CD14-positive monocyte (primary cell): Measurements from ENCODE around the gene EFNA1. TPM values are rescaled to one million over a fixed set of nuclear protein-coding genes. Genes with fewer than 3 reads are reported as not detected.

Experiments
- DNase-seq, 3 donors: peaks; one replicate each; pipeline ENCODE4 v3.0.0-alpha.2; 2011 to 2022
- H2AFZ ChIP-seq: 2 replicates; pipeline ENCODE4 v1.6.0; 2012; ENCODE audit warnings: mild to moderate bottlenecking, low read depth, low read length, inconsistent platforms; ENCODE audit not compliant: insufficient read depth, poor library complexity, severe bottlenecking
- H3K27ac ChIP-seq, 2 donors: 1 replicate in 1 of 2; 2 replicates in 1 of 2; pipeline ENCODE4 v1.5.1; 2012 to 2013; ENCODE audit warnings: low read length in 2 of 2, control low read depth in 1 of 2, inconsistent platforms in 1 of 2, low read depth in 1 of 2, mild to moderate bottlenecking in 1 of 2
- H3K27me3 ChIP-seq, 2 donors: one replicate each; pipeline versions ENCODE4 v1.6.0 to v1.6.1; 2011 to 2013; ENCODE audit warnings: low read length in 2 of 2; ENCODE audit not compliant: control insufficient read depth in 2 of 2, insufficient read depth in 2 of 2
- H3K36me3 ChIP-seq, 2 donors: replicated peaks in 1 of 2; 1 replicate in 1 of 2; 2 replicates in 1 of 2; pipeline versions ENCODE4 v1.5.1 to v1.6.1; 2012 to 2013; ENCODE audit warnings: low read length in 2 of 2, control low read depth in 1 of 2, inconsistent platforms in 1 of 2, mild to moderate bottlenecking in 1 of 2; ENCODE audit not compliant: insufficient read depth in 2 of 2, control insufficient read depth in 1 of 2
- H3K4me1 ChIP-seq, 2 donors: 1 replicate in 1 of 2; 2 replicates in 1 of 2; pipeline versions ENCODE4 v1.5.1 to v1.6.1; 2012 to 2013; ENCODE audit warnings: low read length in 2 of 2, control low read depth in 1 of 2, inconsistent platforms in 1 of 2, mild to moderate bottlenecking in 1 of 2, moderate library complexity in 1 of 2; ENCODE audit not compliant: insufficient read depth in 2 of 2, control insufficient read depth in 1 of 2
- H3K4me2 ChIP-seq: replicated peaks from 2 replicates; pipeline ENCODE3; 2012; ENCODE audit warnings: low read length, moderate library complexity, mild to moderate bottlenecking; ENCODE audit not compliant: poor library complexity, severe bottlenecking; ENCODE audit errors: extremely low read depth
- H3K4me3 ChIP-seq, 3 experiments: fragments of 200-600 bp in 1 of 3; sonication (generic) in 1 of 3; replicated peaks in 1 of 3; 1 replicate in 2 of 3; 2 replicates in 1 of 3; pipeline ENCODE4 v1.5.1; 2011 to 2013; ENCODE audit warnings: low read length in 3 of 3, mild to moderate bottlenecking in 3 of 3, control low read depth in 2 of 3, low read depth in 2 of 3, inconsistent platforms in 1 of 3, moderate library complexity in 1 of 3
- H3K79me2 ChIP-seq: 2 replicates; pipeline ENCODE4 v1.6.0; 2012; ENCODE audit warnings: mild to moderate bottlenecking, control low read depth, inconsistent platforms, low read length, moderate library complexity; ENCODE audit not compliant: insufficient read depth
- H3K9ac ChIP-seq: 2 replicates; pipeline ENCODE4 v1.6.0; 2017; ENCODE audit warnings: low read length, mild to moderate bottlenecking; ENCODE audit not compliant: insufficient read depth, poor library complexity, severe bottlenecking
- H3K9me3 ChIP-seq, 2 donors: replicated peaks in 1 of 2; 1 replicate in 1 of 2; 2 replicates in 1 of 2; pipeline versions ENCODE4 v1.5.1 to v1.6.1; 2012 to 2013; ENCODE audit warnings: low read length in 2 of 2, control low read depth in 1 of 2; ENCODE audit not compliant: control insufficient read depth in 1 of 2, insufficient read depth in 1 of 2
- H4K20me1 ChIP-seq: 2 replicates; pipeline ENCODE4 v1.6.0; 2012; ENCODE audit warnings: mild to moderate bottlenecking, low read length, control low read depth, moderate library complexity; ENCODE audit not compliant: insufficient read depth
- H3K27ac Mint-ChIP-seq, 7 donors: one replicate each; pipeline ENCODE4 v1.8.0; 2020; ENCODE audit warnings: mild to moderate bottlenecking in 7 of 7, mixed read lengths in 7 of 7, moderate library complexity in 6 of 7, inconsistent platforms in 2 of 7
- H3K27me3 Mint-ChIP-seq, 3 donors: one replicate each; pipeline ENCODE4 v1.8.0; 2021 to 2022; ENCODE audit warnings: low read depth in 3 of 3, mild to moderate bottlenecking in 3 of 3, mixed read lengths in 3 of 3, moderate library complexity in 3 of 3, inconsistent platforms in 1 of 3
- H3K36me3 Mint-ChIP-seq, 2 donors: one replicate each; pipeline ENCODE4 v1.8.0; 2020; ENCODE audit warnings: mixed read lengths in 2 of 2, inconsistent platforms in 1 of 2, mild to moderate bottlenecking in 1 of 2
- H3K4me1 Mint-ChIP-seq: one replicate; pipeline ENCODE4 v1.8.0; 2020; ENCODE audit warnings: mild to moderate bottlenecking, mixed read lengths
- H3K4me3 Mint-ChIP-seq, 2 donors: one replicate each; pipeline ENCODE4 v1.8.0; 2020; ENCODE audit warnings: mild to moderate bottlenecking in 2 of 2, mixed read lengths in 2 of 2, moderate library complexity in 1 of 2
- H3K9me3 Mint-ChIP-seq, 7 donors: one replicate each; pipeline ENCODE4 v1.8.0; 2020 to 2022; ENCODE audit warnings: mixed read lengths in 7 of 7, mild to moderate bottlenecking in 6 of 7, moderate library complexity in 6 of 7, inconsistent platforms in 2 of 7
- WGBS: methylation state at CpG from one replicate; pipeline ENCODE4 v1.1.5; 2013; ENCODE audit warnings: missing lambda C conversion rate; ENCODE audit not compliant: insufficient coverage; 5-methylcytosine and 5-hydroxymethylcytosine counted together
- intact Hi-C, 2 donors: fragments of 100-400 bp; cut with micrococcal nuclease; formaldehyde crosslinking; loops; one replicate each; pipeline versions ENCODE4 v1.15.0 to v1.15.1; 2023
- polyA plus RNA-seq, 3 donors: library from polyadenylated mRNA; depleted of rRNA in 1 of 3; unstranded in 2 of 3; stranded (reverse) in 1 of 3; fragments of 300-500 nt in 2 of 3; fragments of >200 nt in 1 of 3; fragmentation: Illumina TruSeq in 2 of 3; gene quantifications; 1 replicate in 2 of 3; 2 replicates in 1 of 3; pipeline ENCODE4 v1.2.3, GENCODE V29; 2012 to 2021
- TF ChIP-seq, protein P1 (sequence below): fragments of 200-600 bp; IDR thresholded peaks from one replicate; pipeline ENCODE4 v1.8.0; 2022; ENCODE audit warnings: antibody characterized with exemption, mild to moderate bottlenecking

EFNA1 gene
- polyA plus RNA-seq, 3 donors, result 1.2 TPM; not detected in 2

DNA sequence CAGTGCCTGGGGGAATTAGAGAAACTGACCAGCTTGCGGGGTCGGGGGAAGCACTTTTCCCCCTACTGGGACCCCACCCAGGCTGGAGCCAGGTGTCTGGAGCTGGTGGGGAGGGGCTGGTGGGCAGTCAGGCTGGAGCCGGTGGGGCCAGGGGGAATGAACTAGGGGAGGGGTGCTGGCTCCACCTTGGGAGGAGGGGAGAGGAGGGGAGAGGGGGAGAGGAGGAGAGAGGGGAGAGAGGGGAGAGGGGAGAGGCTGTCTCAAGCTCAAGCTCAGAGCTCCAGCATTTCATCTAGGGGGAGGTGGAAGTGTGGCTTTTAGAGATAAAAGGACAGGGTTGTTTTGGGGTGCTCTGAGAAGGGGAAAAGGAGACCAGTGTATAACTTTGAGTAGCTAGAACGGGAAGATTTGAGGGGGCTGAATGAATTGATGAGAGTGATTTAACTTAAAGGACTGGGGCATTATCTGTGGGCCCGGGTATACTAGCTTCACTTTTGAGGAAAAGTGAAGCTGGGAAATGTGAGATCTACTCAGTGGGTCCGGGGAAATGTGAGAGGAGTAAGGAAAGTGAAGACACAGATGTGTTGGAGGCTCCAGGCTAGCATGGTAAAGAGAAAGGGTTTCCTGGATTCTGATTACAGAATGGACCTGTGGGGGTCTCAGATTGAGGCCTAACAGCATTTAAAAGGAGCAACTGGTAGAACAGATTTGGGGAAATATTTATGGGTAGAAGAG is 2.8 kb downstream of the EFNA1 start:
- Histone ChIP-seq H3K4me3 (no peak overlapping the region), H4K20me1 (no peaks in the 10 kb centered on the region), H3K36me3 (no peaks in the 10 kb centered on the region), H3K27ac (no peak overlapping the region), H3K9ac (no peak overlapping the region), H3K27me3 (peaks cover 45 to 59% of the 10 kb centered on the region in 2 donors), H3K4me1 (peaks cover 33 to 45% of the 10 kb centered on the region in 2 donors), H2AFZ (no peak overlapping the region), H3K79me2 (no peaks in the 10 kb centered on the region), H3K9me3 (peaks cover 0 to 17% of the 10 kb centered on the region in 2 donors), H3K4me2 (no peak overlapping the region)
- Mint-ChIP-seq H3K9me3 (peaks cover 0 to 22% (median 11%) of the 10 kb centered on the region in 7 donors), H3K36me3 (peaks cover 5 to 20% of the 10 kb centered on the region in 2 donors), H3K27ac (peak overlapping the region in 1 of 7 donors; percentile 10), H3K27me3 (peaks cover 55 to 66% (median 60%) of the 10 kb centered on the region in 3 donors), H3K4me3 (peak overlapping the region in 1 of 2 donors; percentile 50), H3K4me1 (peaks cover 43% of the 10 kb centered on the region)
- TF ChIP-seq, protein P1, sequence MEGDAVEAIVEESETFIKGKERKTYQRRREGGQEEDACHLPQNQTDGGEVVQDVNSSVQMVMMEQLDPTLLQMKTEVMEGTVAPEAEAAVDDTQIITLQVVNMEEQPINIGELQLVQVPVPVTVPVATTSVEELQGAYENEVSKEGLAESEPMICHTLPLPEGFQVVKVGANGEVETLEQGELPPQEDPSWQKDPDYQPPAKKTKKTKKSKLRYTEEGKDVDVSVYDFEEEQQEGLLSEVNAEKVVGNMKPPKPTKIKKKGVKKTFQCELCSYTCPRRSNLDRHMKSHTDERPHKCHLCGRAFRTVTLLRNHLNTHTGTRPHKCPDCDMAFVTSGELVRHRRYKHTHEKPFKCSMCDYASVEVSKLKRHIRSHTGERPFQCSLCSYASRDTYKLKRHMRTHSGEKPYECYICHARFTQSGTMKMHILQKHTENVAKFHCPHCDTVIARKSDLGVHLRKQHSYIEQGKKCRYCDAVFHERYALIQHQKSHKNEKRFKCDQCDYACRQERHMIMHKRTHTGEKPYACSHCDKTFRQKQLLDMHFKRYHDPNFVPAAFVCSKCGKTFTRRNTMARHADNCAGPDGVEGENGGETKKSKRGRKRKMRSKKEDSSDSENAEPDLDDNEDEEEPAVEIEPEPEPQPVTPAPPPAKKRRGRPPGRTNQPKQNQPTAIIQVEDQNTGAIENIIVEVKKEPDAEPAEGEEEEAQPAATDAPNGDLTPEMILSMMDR, result no peak
- WGBS, result 24% methylated on average over 2 of the region's 6 CpGs
- no peak for DNase-seq
- intact Hi-C loops, result loop anchor here in 1 of 2 donors (5.0 kb wide), 1 partner anchor 43 kb away; no protein-coding TSS in a partner anchor

DNA sequence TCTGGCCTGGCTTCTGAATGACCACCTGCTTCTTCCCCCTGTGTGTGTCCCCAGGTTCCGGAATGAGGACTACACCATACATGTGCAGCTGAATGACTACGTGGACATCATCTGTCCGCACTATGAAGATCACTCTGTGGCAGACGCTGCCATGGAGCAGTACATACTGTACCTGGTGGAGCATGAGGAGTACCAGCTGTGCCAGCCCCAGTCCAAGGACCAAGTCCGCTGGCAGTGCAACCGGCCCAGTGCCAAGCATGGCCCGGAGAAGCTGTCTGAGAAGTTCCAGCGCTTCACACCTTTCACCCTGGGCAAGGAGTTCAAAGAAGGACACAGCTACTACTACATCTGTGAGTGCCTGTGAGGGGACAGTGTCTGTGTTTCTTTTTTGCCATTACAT is 3.6 kb downstream of the EFNA1 start:
- Mint-ChIP-seq H3K4me1 (peaks cover 42% of the 10 kb centered on the region), H3K27me3 (peaks cover 47 to 58% (median 54%) of the 10 kb centered on the region in 3 donors), H3K36me3 (peaks cover 5 to 20% of the 10 kb centered on the region in 2 donors), H3K9me3 (peaks cover 0 to 17% (median 11%) of the 10 kb centered on the region in 7 donors), H3K4me3 (peak overlapping the region in 1 of 2 donors; percentile 4), H3K27ac (no peak overlapping the region)
- Histone ChIP-seq H2AFZ (no peak overlapping the region), H3K4me2 (no peak overlapping the region), H3K79me2 (no peaks in the 10 kb centered on the region), H3K9me3 (peaks cover 0 to 17% of the 10 kb centered on the region in 2 donors), H4K20me1 (no peaks in the 10 kb centered on the region), H3K36me3 (no peaks in the 10 kb centered on the region), H3K4me3 (no peak overlapping the region), H3K27me3 (peaks cover 37 to 51% of the 10 kb centered on the region in 2 donors), H3K27ac (no peak overlapping the region), H3K9ac (no peak overlapping the region), H3K4me1 (peaks cover 33 to 45% of the 10 kb centered on the region in 2 donors)
- 100% methylated on average over 4 of the region's 8 CpGs for WGBS
- DNase-seq, result no peak
- intact Hi-C loops, result loop anchor here in 1 of 2 donors (5.0 kb wide), 1 partner anchor 44 kb away; no protein-coding TSS in a partner anchor
- TF ChIP-seq, protein P1, result no peak
